Forelimb muscle (tissue), 1 donor: ENCODE data around the gene UROC1. TPM values are rescaled to one million over a fixed set of nuclear protein-coding genes. Genes with fewer than 3 reads are reported as not detected.

Experiments used
- DNase-seq: peaks from one replicate; pipeline ENCODE4 v3.0.0-alpha.2; 2013; ENCODE audit warnings: low read depth
- polyA plus RNA-seq: library from polyadenylated mRNA; unstranded; fragments of 120-200 nt; gene quantifications from one replicate; pipeline ENCODE4 v1.2.1, GENCODE V29; 2013; ENCODE audit not compliant: insufficient read length

Gene UROC1
- polyA plus RNA-seq, 1 donor = 0.10 TPM

GRCh38 chr3:126530171-126531050 lies 12.8 kb upstream of the UROC1 start:
- no peak for DNase-seq

GRCh38 chr3:126529585-126530170 lies 12.1 kb upstream of the UROC1 start:
- DNase-seq = no peak

GRCh38 chr3:126528800-126529541 lies 11.4 kb upstream of the UROC1 start:
- DNase-seq = no peak

- no peak for DNase-seq
These were observed 10.8 kb upstream of the UROC1 start for GRCh38 chr3:126528419-126528799.

GRCh38 chr3:126527455-126528211 lies 10.1 kb upstream of the UROC1 start:
- no peak for DNase-seq

- no peak for DNase-seq
These were observed 9.4 kb upstream of the UROC1 start for GRCh38 chr3:126527006-126527405.

GRCh38 chr3:126526668-126527005 lies 9.1 kb upstream of the UROC1 start:
- DNase-seq = no peak

GRCh38 chr3:126525853-126526667 lies 8.5 kb upstream of the UROC1 start:
- DNase-seq = no peak

GRCh38 chr3:126525091-126525852 lies 7.7 kb upstream of the UROC1 start:
- DNase-seq = no peak

GRCh38 chr3:126524429-126524988 lies 6.9 kb upstream of the UROC1 start:
- DNase-seq = no peak

GRCh38 chr3:126523745-126524428 lies 6.3 kb upstream of the UROC1 start, which contains the start of gene CHST13:
TSS of gene CHST13 (plus strand) at chr3:126524155. CDS start at chr3:126524333, 178 bp downstream.
- no peak for DNase-seq

GRCh38 chr3:126522363-126522788 lies 4.8 kb upstream of the UROC1 start:
- DNase-seq = no peak

- DNase-seq = no peak
These were observed 3.7 kb upstream of the UROC1 start for GRCh38 chr3:126521122-126521891.

GRCh38 chr3:126519506-126520455 lies 2.2 kb upstream of the UROC1 start:
- no peak for DNase-seq

- no peak for DNase-seq
These were observed 1.2 kb upstream of the UROC1 start for GRCh38 chr3:126518779-126519177.

- no peak for DNase-seq
These were observed 609 bp upstream of the UROC1 start for GRCh38 chr3:126517986-126518778.

- no peak for DNase-seq
These were observed 660 bp downstream of the UROC1 start for GRCh38 chr3:126516936-126517290.
